Activated T-cell treated with anti-CD3 and anti-CD28 coated beads for 4 hours (primary cell): ENCODE results near the gene DPF3.

Experiments used
- DNase-seq: peaks from one replicate; pipeline ENCODE4 v3.0.0-alpha.2; 2020

Gene DPF3

DNA sequence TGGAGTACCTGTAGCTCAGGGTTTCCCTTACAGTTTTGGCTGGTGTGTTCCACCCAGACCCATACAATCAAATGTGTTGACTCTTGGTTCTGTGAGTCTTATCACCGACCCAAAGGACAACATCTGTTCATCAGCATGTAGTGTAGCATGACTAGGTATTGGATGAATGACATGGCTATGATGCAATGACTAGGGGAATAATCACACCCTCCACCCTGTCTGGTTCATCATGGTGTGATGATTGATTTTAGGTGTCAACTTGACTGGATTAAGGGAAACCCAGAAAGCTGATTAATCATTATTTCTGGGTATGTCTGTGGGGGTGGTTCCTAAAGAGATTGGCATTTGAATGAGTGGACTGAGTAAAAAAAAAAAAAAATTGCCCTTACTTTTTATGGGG lies 311.3 kb downstream of the DPF3 start:
- no peak for DNase-seq

DNA sequence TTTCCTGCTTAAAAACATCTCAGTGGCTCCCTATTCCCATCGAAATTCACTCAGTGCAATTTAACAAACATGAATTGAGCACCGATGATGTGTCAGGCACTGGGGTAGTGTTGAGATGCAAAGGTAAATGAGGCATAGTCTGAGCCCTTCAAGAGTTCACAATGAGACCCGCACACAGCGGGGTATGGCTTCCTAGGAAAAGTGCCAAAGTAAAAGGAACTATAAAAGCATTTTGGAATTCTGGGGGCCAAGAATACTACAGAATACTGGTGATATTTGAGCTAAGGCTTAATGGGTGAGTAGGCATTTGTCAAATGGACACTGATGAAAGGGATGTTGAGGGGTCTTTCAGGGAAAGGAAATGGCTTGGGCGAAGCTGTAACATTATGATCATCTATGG lies 315.4 kb downstream of the DPF3 start:
- no peak for DNase-seq

DNA sequence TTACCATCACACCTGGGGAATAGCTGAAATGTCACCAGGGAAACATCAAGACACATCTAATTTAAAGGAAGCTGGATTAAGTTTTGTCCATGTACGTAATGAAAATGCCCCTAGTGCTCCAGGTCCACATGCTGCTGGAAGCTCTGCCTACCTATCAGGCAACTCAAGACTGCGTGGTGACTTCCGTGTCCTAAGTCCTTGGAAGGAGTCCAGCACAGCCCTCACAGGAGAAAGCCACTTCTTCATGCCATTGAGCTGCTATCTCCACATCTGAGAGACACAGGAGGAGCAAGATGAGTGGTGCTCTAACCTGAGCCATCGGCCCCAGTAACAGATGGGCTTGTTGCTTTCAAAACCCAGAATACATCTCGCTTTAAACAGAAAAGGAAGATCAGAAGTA lies 316.4 kb downstream of the DPF3 start:
- DNase-seq = no peak

DNA sequence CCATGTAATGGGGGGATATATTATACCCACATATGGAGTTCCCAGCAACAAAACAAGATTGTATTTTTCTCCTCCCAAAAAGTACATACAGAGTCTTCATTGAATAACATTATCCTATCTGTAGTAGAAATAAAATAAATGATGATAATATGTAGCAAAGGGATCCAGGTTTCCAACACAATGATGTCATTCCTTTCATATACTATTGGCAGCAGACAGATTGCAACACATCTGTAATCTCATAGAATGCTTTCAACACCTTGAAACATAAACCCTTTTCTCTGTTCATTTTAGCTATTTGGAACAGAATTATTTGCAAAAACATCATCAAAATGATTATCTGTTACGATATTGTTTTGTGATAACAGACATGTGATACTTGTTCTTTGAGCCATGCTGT lies 317.6 kb downstream of the DPF3 start:
- no peak for DNase-seq

DNA sequence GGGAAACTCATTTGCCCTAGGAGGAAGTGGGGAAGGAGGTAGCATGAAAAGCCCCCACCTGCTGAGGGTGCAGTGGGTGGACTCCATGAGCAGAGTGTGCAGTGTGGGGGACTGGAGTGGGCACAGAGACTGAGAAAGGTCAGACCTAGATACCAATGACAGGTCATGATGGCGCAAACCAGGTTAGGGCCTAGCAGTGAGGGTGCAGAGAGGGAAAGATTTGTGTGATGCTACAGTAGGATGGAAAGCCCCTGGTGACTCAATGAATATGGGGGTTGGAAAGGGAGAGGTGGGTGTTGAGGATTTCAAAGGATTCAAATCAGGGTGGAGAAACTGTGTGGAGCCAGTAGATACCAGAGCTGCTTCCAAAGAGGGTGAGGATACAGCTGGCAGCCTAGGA lies 319.2 kb downstream of the DPF3 start:
- no peak for DNase-seq

DNA sequence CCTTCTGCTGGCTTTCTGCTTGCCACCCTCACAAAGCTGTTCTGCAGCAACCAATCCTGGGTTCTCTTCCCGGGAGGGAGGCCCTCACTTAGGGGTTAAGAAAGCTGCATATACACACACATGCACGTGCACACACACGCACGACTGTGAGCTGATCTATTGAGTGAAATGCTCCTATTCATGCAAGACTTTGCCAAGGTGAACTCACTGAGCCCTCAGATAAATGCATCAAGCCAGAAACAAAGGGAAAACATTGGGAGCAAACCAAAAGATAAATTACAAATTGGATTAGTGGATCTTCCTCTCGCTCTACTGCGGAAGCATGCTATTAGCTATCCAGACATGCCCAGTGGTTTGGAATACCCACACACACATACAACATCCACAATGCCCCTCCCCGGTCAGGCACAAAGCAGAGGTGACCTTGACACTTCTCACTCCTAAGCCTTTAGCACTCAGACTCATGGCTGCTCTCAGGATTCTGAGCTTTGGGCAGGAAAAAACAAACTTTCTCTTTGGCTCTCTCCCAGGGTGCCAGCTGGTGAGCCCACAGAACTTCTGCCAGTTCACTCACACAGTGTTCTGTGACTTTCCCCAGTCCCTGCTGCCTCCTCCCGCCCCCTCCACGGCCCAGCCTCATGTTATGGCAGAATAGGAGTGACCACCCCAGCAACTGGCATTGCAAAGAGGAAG lies 320.0 kb downstream of the DPF3 start:
- DNase-seq = no peak
